Transverse colon (tissue), 4 donors: Measurements from ENCODE around the gene TMEM156. TPM values are rescaled to one million over a fixed set of nuclear protein-coding genes. Genes with fewer than 3 reads are reported as not detected.

Source experiments
- DNase-seq: peaks from one replicate; pipeline ENCODE4 v3.0.0-alpha.2; 2019
- H3K27ac ChIP-seq, 4 donors: fragments of 200-600 bp; sonication (generic); 2 replicates each; pipeline ENCODE4 v1.5.1; 2016 to 2018; ENCODE audit warnings: inconsistent platforms in 4 of 4
- H3K27me3 ChIP-seq: fragments of 200-600 bp; sonication (generic); 2 replicates; pipeline ENCODE4 v1.5.1; 2017; ENCODE audit warnings: inconsistent platforms
- H3K36me3 ChIP-seq, 4 donors: fragments of 200-600 bp; sonication (generic); 2 replicates each; pipeline ENCODE4 v1.5.1; 2017 to 2019; ENCODE audit warnings: inconsistent platforms in 4 of 4
- H3K4me1 ChIP-seq, 4 donors: fragments of 200-600 bp; sonication (generic); 2 replicates each; pipeline ENCODE4 v1.5.1; 2017 to 2020; ENCODE audit warnings: inconsistent platforms in 4 of 4
- H3K4me3 ChIP-seq, 4 donors: fragments of 200-600 bp; sonication (generic); 1 replicate in 1 of 4; 2 replicates in 3 of 4; pipeline versions ENCODE4 v1.5.1 to v1.6.1; 2017 to 2019; ENCODE audit warnings: inconsistent platforms in 4 of 4
- H3K9me3 ChIP-seq, 2 donors: fragments of 200-600 bp; sonication (generic); 2 replicates each; pipeline ENCODE4 v1.5.1; 2017 to 2019; ENCODE audit warnings: inconsistent platforms in 2 of 2
- CTCF ChIP-seq, 5 experiments: fragments of 200-600 bp in 3 of 5; fragments of 450-650 bp in 2 of 5; sonication (generic) in 3 of 5; IDR thresholded peaks; 1 replicate in 2 of 5; 2 replicates in 3 of 5; pipeline ENCODE4 v1.5.1; 2016 to 2017; ENCODE audit warnings: antibody characterized with exemption in 5 of 5, inconsistent platforms in 3 of 5, mild to moderate bottlenecking in 2 of 5, moderate library complexity in 1 of 5
- EP300 ChIP-seq: sonication (generic); formaldehyde crosslinking; IDR thresholded peaks from one replicate; pipeline ENCODE4 v1.6.1; 2017; ENCODE audit warnings: antibody characterized with exemption, low read depth
- POLR2A ChIP-seq: fragments of 450-650 bp; IDR thresholded peaks from one replicate; pipeline ENCODE4 v1.6.1; 2016; ENCODE audit warnings: antibody characterized with exemption, mild to moderate bottlenecking, moderate library complexity
- POLR2AphosphoS5 ChIP-seq, 3 donors: sonication (generic); formaldehyde crosslinking; IDR thresholded peaks; one replicate each; pipeline ENCODE4 v1.6.1; 2016; ENCODE audit warnings: antibody characterized with exemption in 3 of 3
- WGBS, 2 donors: methylation state at CpG; one replicate each; pipeline ENCODE4 v1.1.5; 2018; ENCODE audit warnings: low coverage in 1 of 2; 5-methylcytosine and 5-hydroxymethylcytosine counted together
- in situ Hi-C, 4 donors: fragments of 200-750 bp; cut with MboI; loops; one replicate each; pipeline versions ENCODE4 v1.15.0 to v1.15.1; 2017; ENCODE audit warnings: low sequenced_read_pairs in 3 of 4, low pct_ligation_motif_present in 1 of 4, low pct_unique_long_range_greater_than_20kb in 1 of 4
- intact Hi-C: fragments of 100-400 bp; cut with DNase I; formaldehyde crosslinking; loops from one replicate; pipeline ENCODE4 v1.15.1; 2023; ENCODE audit warnings: low total_unique reads
- total RNA-seq, 4 donors: library from RNA; depleted of rRNA; stranded (reverse); fragments of >200 nt; gene quantifications; one replicate each; pipeline ENCODE4 v1.1.0, GENCODE V29; 2016

TMEM156 gene
- total RNA-seq: 1 to 10 TPM in 1 of 4 donors, under 1 TPM in 1, not detected in 2; 0.96 to 2.9 TPM

DNA sequence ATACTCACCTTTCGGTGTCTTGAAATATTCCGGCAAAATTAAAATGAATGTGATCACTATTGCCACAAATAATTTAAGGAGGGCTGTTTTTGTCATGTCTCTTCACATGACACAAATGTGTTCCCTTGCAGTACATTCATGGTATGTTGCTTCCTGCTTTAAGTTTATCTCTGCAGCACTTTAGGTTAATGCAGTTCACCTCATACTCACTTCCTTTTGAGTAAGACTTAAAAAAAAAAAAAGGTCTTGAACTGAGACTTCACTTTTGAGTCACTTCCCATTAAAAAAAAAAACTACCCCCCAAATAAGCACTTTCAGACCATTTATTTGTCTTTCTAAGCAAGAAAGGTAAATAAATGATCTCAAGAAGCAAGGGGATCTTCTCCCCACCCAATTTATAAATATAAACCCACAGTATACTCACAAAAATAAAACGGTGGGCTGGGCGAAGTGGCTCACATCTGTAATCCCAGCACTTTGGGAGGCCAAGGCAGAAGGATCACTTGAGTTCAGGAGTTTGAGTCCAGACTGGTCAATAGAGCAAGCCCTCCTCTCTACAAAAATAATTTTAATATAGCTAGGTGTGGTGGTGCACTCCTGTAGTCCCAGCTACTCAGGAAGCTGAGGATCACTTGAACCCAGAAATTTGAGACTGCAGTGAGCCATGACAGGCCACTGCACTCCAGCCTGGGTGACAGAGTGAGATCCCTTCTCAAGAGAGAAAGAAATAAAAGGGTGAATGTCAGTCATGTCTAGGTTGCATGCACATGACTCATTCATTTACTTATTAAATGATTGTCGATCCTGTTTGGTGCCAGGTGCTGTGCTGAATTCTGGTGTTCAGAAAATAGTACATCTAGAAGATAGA lies at the start of gene TMEM156:
Gene TMEM156, minus strand, starts transcription at position 192 of the 868 bp plus-strand sequence. Its CDS starts 96 bp downstream, at position 96.
- DNase-seq: no peak
- H3K9me3 ChIP-seq: no peaks in the 10 kb centered on the region
- no peaks in the 10 kb centered on the region for H3K36me3 ChIP-seq
- in situ Hi-C loops (no loop called here), intact Hi-C loops (no loop called here)
- 49 to 55% methylated on average over 3 to 5 of the region's 5 CpGs for WGBS, 2 donors
- TF ChIP-seq EP300 (no peak), POLR2A (peak; percentile 54), CTCF (IDR thresholded peaks at IDR 0.05) (no peak), POLR2AphosphoS5 (IDR thresholded peaks at IDR 0.05) (peak in 2 of 3 donors; percentile 58 to 72)
- H3K27me3 ChIP-seq: no peaks in the 10 kb centered on the region
- peak within 1 kb of the TSS; percentile 28 to 61 (median 44) for H3K27ac ChIP-seq
- H3K4me3 ChIP-seq: peak within 1 kb of the TSS in 2 of 4 donors; percentile 2 to 13
- H3K4me1 ChIP-seq: peaks cover 0 to 8% (median 0%) of the 10 kb centered on the region in 4 donors

DNA sequence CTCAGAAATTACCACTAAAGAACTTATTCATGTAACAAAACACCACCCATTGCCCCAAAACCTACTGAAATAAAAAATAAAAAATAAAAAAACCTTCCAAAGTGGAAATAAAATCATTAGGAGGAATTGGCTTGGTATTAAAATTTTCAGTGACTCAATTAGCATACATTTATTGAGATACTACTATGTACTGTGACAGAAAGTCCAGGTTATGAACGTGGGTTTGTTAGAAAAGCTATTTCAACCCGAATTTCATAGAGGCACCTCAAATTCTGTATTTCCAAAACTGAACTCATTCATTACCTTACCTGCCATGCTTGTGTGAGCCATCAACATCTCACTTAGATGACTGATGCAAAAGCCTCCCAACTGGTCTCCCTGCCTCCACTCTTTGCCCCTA lies 46.6 kb upstream of the TMEM156 start:
- intact Hi-C loops: no loop called here
- no peaks in the 10 kb centered on the region for H3K27me3 ChIP-seq
- no peak overlapping the region for H3K27ac ChIP-seq
- in situ Hi-C loops: no loop called here
- H3K4me3 ChIP-seq: no peak overlapping the region
- 89 to 95% methylated on average over 2 of the region's 2 CpGs for WGBS, 2 donors
- H3K9me3 ChIP-seq: no peaks in the 10 kb centered on the region
- TF ChIP-seq POLR2AphosphoS5 (IDR thresholded peaks at IDR 0.05) (no peak), CTCF (IDR thresholded peaks at IDR 0.05) (no peak), EP300 (no peak), POLR2A (no peak)
- H3K4me1 ChIP-seq: no peaks in the 10 kb centered on the region
- no peaks in the 10 kb centered on the region for H3K36me3 ChIP-seq
- no peak for DNase-seq

DNA sequence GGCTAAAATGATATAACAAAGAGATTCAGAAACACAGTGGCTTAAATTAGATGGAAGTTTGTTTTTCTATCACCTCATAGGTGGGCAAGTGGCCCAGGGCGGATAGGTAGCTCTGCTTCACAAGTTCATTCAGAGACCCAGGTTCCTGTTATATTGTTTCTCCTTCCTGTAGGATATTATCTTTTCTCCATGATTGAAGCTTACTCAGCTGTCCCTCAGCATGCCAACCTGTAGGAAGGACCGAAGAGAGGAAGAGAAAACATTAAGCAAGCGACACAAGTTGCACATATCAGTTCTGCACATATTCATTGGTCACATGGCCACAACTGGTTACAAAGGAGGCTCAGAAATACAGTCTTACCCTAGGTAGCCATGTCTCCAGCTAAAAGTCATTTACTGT lies 36.7 kb upstream of the TMEM156 start:
- no peak overlapping the region for H3K27ac ChIP-seq
- TF ChIP-seq POLR2A (no peak), POLR2AphosphoS5 (IDR thresholded peaks at IDR 0.05) (no peak), EP300 (no peak), CTCF (IDR thresholded peaks at IDR 0.05) (no peak)
- no peaks in the 10 kb centered on the region for H3K4me1 ChIP-seq
- no peak for DNase-seq
- no peaks in the 10 kb centered on the region for H3K36me3 ChIP-seq
- intact Hi-C loops (no loop called here), in situ Hi-C loops (no loop called here)
- no peak overlapping the region for H3K4me3 ChIP-seq
- no peaks in the 10 kb centered on the region for H3K27me3 ChIP-seq
- H3K9me3 ChIP-seq: no peaks in the 10 kb centered on the region
- WGBS, 2 donors: 88 to 100% methylated on average over 1 to 3 of the region's 3 CpGs

GRCh38 chr4:39067451-39067850 lies 35.2 kb upstream of the TMEM156 start:
- H3K27me3 ChIP-seq: no peaks in the 10 kb centered on the region
- no peaks in the 10 kb centered on the region for H3K36me3 ChIP-seq
- intact Hi-C loops: no loop called here
- no peak overlapping the region for H3K27ac ChIP-seq
- no peaks in the 10 kb centered on the region for H3K9me3 ChIP-seq
- WGBS, 2 donors: 94 to 100% methylated on average over 3 of the region's 3 CpGs
- H3K4me1 ChIP-seq: no peaks in the 10 kb centered on the region
- no peak for TF ChIP-seq EP300
- no peak for TF ChIP-seq POLR2A
- TF ChIP-seq CTCF (IDR thresholded peaks at IDR 0.05): no peak
- no peak for TF ChIP-seq POLR2AphosphoS5 (IDR thresholded peaks at IDR 0.05)
- in situ Hi-C loops: no loop called here
- no peak for DNase-seq
- no peak overlapping the region for H3K4me3 ChIP-seq
